ENCODE measurements around the gene IL37. TPM values are rescaled to one million over a fixed set of nuclear protein-coding genes. Genes with fewer than 3 reads are reported as not detected.

The IL37 gene
- total and polyA plus RNA-seq, 12 donors, result 0.33 TPM; not detected in 11

DNA sequence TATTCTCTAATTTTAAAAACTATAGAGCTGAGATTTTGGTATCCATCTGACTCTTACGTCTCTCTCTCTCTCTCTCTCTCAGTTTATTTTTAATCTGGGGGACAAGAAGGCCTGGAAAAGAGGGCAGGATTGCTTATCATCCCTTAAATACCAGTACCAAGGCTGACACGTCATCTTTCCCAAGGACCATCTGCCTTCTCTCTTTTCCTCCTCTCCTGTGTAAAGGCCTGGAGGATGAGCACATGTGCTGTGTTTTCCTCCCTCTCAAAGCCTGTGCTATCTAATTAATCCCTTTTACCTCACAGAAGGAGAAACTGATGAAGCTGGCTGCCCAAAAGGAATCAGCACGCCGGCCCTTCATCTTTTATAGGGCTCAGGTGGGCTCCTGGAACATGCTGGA lies 7.3 kb downstream of the IL37 start:
- 70 to 79% (median 75%) methylated on average over 4 of the region's 4 CpGs for WGBS, 4 donors
- no peak for DNase-seq
- no peaks in the 10 kb centered on the region for H3K4me1 ChIP-seq (replicated peaks in 1 of 2)
- no peaks in the 10 kb centered on the region for H3K36me3 ChIP-seq (replicated peaks in 1 of 2)
- no peak overlapping the region for H3K27ac ChIP-seq
- no peaks in the 10 kb centered on the region for H3K27me3 ChIP-seq
- H3K4me3 ChIP-seq, result no peak overlapping the region
- intact Hi-C loops (cut with DNase I), result no loop called here
- H3K9me3 ChIP-seq (replicated peaks in 1 of 3), result no peaks in the 10 kb centered on the region
- TF ChIP-seq POLR2A (IDR thresholded peaks at IDR 0.05), result no peak
- TF ChIP-seq, protein P1, sequence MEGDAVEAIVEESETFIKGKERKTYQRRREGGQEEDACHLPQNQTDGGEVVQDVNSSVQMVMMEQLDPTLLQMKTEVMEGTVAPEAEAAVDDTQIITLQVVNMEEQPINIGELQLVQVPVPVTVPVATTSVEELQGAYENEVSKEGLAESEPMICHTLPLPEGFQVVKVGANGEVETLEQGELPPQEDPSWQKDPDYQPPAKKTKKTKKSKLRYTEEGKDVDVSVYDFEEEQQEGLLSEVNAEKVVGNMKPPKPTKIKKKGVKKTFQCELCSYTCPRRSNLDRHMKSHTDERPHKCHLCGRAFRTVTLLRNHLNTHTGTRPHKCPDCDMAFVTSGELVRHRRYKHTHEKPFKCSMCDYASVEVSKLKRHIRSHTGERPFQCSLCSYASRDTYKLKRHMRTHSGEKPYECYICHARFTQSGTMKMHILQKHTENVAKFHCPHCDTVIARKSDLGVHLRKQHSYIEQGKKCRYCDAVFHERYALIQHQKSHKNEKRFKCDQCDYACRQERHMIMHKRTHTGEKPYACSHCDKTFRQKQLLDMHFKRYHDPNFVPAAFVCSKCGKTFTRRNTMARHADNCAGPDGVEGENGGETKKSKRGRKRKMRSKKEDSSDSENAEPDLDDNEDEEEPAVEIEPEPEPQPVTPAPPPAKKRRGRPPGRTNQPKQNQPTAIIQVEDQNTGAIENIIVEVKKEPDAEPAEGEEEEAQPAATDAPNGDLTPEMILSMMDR (IDR thresholded peaks at IDR 0.05), result no peak

DNA sequence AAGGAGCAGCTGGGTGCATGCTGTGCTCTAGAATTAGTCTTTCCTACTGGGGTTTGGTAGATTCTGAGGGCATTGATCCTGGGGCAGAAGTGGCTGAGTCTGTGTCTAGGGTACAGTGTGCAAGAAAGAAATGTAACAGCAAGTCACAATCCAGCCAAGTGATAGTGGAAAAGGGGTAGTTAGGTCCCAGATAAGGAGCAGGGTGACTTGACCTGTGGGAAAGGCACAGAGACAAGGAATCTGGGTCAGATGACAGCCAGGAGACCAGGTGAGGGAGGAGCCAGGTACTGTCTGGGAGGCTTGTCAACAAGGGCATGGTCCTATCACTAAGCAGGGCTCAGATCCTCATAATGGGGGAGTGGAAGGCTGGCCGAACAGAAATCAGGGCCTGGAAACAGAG lies 8.1 kb downstream of the IL37 start:
- Histone ChIP-seq H3K27me3 (no peaks in the 10 kb centered on the region), H3K9me3 (replicated peaks in 1 of 3) (no peaks in the 10 kb centered on the region), H3K4me3 (no peak overlapping the region), H3K4me1 (replicated peaks in 1 of 2) (no peaks in the 10 kb centered on the region), H3K36me3 (replicated peaks in 1 of 2) (no peaks in the 10 kb centered on the region), H3K27ac (no peak overlapping the region)
- WGBS, 4 donors, result 47 to 90% (median 88%) methylated on average over 1 of the region's 1 CpG
- no peak for TF ChIP-seq POLR2A (IDR thresholded peaks at IDR 0.05)
- TF ChIP-seq, protein P1 (IDR thresholded peaks at IDR 0.05), result no peak
- intact Hi-C loops (cut with DNase I), result no loop called here
- no peak for DNase-seq

DNA sequence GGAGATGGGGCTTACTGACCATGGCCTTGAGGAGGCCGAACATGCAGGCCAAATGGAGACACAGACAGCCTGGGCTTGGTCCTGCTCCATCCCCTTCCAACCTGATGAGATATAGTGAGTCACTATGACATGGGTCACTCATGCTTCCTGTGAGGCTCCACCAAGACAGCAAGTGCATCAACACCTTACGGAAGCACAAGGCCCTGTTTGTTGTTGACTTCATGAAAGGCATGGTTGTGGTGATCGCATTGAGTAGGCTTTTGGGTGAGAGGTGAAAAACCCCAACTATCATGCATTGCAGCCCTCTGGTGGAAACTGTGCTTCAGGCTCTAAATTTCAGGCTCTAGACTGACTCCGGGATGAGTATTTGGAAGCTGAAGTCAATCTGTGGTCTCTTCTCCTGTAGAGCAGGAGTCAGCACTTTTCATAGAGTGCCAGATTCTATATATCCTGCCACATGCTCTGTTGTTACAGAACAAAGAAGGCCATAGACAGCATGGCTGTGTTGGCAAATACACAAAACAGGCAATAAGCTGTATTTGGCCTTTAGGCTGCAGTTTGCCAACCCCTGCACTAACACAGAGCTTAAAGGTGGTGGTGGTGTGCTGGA lies 10.1 kb downstream of the IL37 start:
- H3K4me3 ChIP-seq, result no peak overlapping the region
- DNase-seq, result no peak
- no peaks in the 10 kb centered on the region for H3K27me3 ChIP-seq
- WGBS, 4 donors, result 49 to 81% (median 57%) methylated on average over 4 of the region's 4 CpGs
- H3K36me3 ChIP-seq (replicated peaks in 1 of 2), result no peaks in the 10 kb centered on the region
- intact Hi-C loops (cut with DNase I), result no loop called here
- no peaks in the 10 kb centered on the region for H3K4me1 ChIP-seq (replicated peaks in 1 of 2)
- no peak overlapping the region for H3K27ac ChIP-seq
- no peaks in the 10 kb centered on the region for H3K9me3 ChIP-seq (replicated peaks in 1 of 3)
- no peak for TF ChIP-seq POLR2A (IDR thresholded peaks at IDR 0.05)
- TF ChIP-seq, protein P1 (IDR thresholded peaks at IDR 0.05), result no peak

DNA sequence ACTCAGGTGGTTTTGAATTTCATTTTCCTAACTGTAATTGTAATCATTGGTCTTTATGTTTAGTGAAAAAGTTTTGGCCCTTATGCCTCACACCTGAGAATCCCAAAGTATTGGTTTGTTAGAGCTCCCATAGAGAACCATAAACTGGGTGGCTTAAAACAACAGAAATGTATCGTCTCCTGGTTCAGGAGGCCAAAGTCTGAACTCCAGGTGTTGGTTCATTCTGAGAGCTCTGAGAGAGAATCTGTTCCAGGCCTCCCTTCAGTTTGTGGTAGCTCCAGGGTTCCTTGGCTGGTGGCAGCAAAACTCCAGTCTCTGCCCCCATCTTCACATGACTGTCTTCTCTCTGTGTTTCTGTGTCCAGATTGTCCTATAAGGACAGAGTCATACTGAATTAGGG lies 11.0 kb downstream of the IL37 start:
- DNase-seq, result no peak
- Histone ChIP-seq H3K9me3 (replicated peaks in 1 of 3) (no peaks in the 10 kb centered on the region), H3K27ac (no peak overlapping the region), H3K4me3 (no peak overlapping the region), H3K4me1 (replicated peaks in 1 of 2) (no peaks in the 10 kb centered on the region), H3K27me3 (no peaks in the 10 kb centered on the region), H3K36me3 (replicated peaks in 1 of 2) (no peaks in the 10 kb centered on the region)
- TF ChIP-seq POLR2A (IDR thresholded peaks at IDR 0.05), result no peak
- TF ChIP-seq, protein P1 (IDR thresholded peaks at IDR 0.05), result no peak
- intact Hi-C loops (cut with DNase I), result no loop called here
- 86 to 94% (median 91%) methylated on average over 1 of the region's 1 CpG for WGBS, 4 donors

Measured in adrenal gland (tissue), 12 donors.